ENCODE data around the gene TSPAN8.
"Not testable (repeated sequence)": the region's sequence is repeated elsewhere in the genome, so short reads cannot be mapped to it uniquely, and the experiment has no call there.

TSPAN8 gene

GRCh38 chr12:71125949-71126348, 31.9 kb downstream of the TSPAN8 start:
- DNase-seq, result no peak

- peak; percentile 14 to 28 for DNase-seq
These were observed 32.3 kb downstream of the TSPAN8 start for GRCh38 chr12:71125515-71125914.

- DNase-seq, result no peak
These were observed 32.9 kb downstream of the TSPAN8 start for GRCh38 chr12:71124835-71125460.

- DNase-seq, result not testable (repeated sequence)
These were observed 44.7 kb downstream of the TSPAN8 start for GRCh38 chr12:71113148-71113547.

GRCh38 chr12:71109834-71110233, 48.0 kb downstream of the TSPAN8 start:
- DNase-seq, result no peak

- DNase-seq, result no peak
These were observed 49.4 kb downstream of the TSPAN8 start for GRCh38 chr12:71108355-71108754.

GRCh38 chr12:71107936-71108335, 49.9 kb downstream of the TSPAN8 start:
- DNase-seq, result no peak

GRCh38 chr12:71105956-71106355, 51.8 kb downstream of the TSPAN8 start:
- DNase-seq, result no peak

GRCh38 chr12:71092290-71092689, 65.5 kb downstream of the TSPAN8 start:
- DNase-seq, result no peak

- no peak for DNase-seq
These were observed 66.8 kb downstream of the TSPAN8 start for GRCh38 chr12:71090971-71091370.

- DNase-seq, result no peak
These were observed 72.2 kb downstream of the TSPAN8 start for GRCh38 chr12:71085575-71085974.

- no peak for DNase-seq
These were observed 82.1 kb downstream of the TSPAN8 start for GRCh38 chr12:71075743-71076142.
